Measurements from ENCODE around the gene ZNF606.

- TF ChIP-seq POLR2A (IDR thresholded peaks at IDR 0.05): no peak
- TF ChIP-seq, protein P1, sequence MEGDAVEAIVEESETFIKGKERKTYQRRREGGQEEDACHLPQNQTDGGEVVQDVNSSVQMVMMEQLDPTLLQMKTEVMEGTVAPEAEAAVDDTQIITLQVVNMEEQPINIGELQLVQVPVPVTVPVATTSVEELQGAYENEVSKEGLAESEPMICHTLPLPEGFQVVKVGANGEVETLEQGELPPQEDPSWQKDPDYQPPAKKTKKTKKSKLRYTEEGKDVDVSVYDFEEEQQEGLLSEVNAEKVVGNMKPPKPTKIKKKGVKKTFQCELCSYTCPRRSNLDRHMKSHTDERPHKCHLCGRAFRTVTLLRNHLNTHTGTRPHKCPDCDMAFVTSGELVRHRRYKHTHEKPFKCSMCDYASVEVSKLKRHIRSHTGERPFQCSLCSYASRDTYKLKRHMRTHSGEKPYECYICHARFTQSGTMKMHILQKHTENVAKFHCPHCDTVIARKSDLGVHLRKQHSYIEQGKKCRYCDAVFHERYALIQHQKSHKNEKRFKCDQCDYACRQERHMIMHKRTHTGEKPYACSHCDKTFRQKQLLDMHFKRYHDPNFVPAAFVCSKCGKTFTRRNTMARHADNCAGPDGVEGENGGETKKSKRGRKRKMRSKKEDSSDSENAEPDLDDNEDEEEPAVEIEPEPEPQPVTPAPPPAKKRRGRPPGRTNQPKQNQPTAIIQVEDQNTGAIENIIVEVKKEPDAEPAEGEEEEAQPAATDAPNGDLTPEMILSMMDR (IDR thresholded peaks at IDR 0.05): no peak
These were observed 4.7 kb upstream of the ZNF606 start for GRCh38 chr19:58007285-58007684.

Measured in right lobe of liver (tissue), 4 donors.